HG02852 (cell line): ENCODE results near the gene DTNBP1.

Source experiments
- ATAC-seq: cut with Tn5 transposase; IDR thresholded peaks from one replicate; pipeline ENCODE4 v1.9.1; 2021; ENCODE audit warnings: mild to moderate bottlenecking, moderate library complexity; ENCODE audit not compliant: unreplicated experiment

The DTNBP1 gene

GRCh38 chr6:15504581-15505350 is 158.1 kb downstream of the DTNBP1 start:
- no peak for ATAC-seq

- ATAC-seq: no peak
These were observed 158.8 kb downstream of the DTNBP1 start for GRCh38 chr6:15504040-15504495.

GRCh38 chr6:15503346-15503680 is 159.5 kb downstream of the DTNBP1 start:
- ATAC-seq: no peak

- ATAC-seq: no peak
These were observed 160.1 kb downstream of the DTNBP1 start for GRCh38 chr6:15502446-15503345.

GRCh38 chr6:15501826-15502445 is 160.9 kb downstream of the DTNBP1 start:
- no peak for ATAC-seq

GRCh38 chr6:15500901-15501825 is 161.7 kb downstream of the DTNBP1 start:
- ATAC-seq: no peak

GRCh38 chr6:15500078-15500740 is 162.6 kb downstream of the DTNBP1 start:
- no peak for ATAC-seq

GRCh38 chr6:15499591-15499990 is 163.2 kb downstream of the DTNBP1 start:
- no peak for ATAC-seq

- no peak for ATAC-seq
These were observed 163.7 kb downstream of the DTNBP1 start for GRCh38 chr6:15499125-15499524.

GRCh38 chr6:15498640-15499039 is 164.2 kb downstream of the DTNBP1 start:
- ATAC-seq: no peak

GRCh38 chr6:15496345-15497131 is 166.3 kb downstream of the DTNBP1 start:
- no peak for ATAC-seq

- ATAC-seq: no peak
These were observed 167.4 kb downstream of the DTNBP1 start for GRCh38 chr6:15495375-15495901.

- no peak for ATAC-seq
These were observed 169.2 kb downstream of the DTNBP1 start for GRCh38 chr6:15493437-15494168.

GRCh38 chr6:15491986-15492269 is 170.9 kb downstream of the DTNBP1 start:
- no peak for ATAC-seq

- no peak for ATAC-seq
These were observed 171.4 kb downstream of the DTNBP1 start for GRCh38 chr6:15491255-15491985.

- ATAC-seq: no peak
These were observed 172.4 kb downstream of the DTNBP1 start for GRCh38 chr6:15490242-15491100.
